ENCODE measurements around the gene B3GNT7.
A peak's percentile ranks its signal among the peaks of the same experiment; 100 is the strongest.

Gene B3GNT7

DNA sequence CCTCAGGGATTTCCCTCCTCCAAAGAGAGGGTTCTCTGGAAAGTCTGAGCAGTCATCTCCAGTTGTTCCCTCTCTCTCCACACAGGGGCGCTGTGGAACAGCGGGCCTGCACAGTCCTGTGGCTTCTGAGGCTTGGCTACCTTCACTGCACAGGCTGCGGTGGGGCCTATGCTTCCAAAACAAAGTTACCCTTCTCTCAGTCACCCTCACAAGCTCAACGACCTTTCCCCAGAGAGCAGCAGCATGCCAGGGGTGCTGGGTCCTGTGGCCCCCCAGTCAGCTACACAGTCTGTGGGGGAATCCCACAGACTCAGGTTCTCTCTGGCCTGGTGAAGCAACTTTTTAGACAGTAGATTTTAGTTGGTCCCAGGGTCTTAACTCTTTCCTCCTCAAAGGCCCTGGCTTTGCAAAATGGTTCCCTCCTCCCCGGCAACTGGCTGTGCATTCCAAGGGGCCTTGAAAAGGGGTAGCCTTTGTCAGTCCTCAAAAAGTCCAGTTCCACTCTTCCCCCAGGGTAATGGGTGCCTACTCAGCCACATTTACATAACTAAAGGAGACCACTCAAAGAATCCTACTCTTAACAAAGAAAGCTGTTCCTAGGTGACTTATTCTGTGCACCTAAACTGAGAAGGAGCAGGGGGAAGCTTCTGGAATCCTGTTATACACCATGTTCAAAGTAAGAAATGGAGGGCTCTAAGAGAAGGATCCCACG is 14.9 kb downstream of the B3GNT7 start:
- TF ChIP-seq ZFX (IDR thresholded peaks at IDR 0.05), result no peak
- TF ChIP-seq, protein P1, sequence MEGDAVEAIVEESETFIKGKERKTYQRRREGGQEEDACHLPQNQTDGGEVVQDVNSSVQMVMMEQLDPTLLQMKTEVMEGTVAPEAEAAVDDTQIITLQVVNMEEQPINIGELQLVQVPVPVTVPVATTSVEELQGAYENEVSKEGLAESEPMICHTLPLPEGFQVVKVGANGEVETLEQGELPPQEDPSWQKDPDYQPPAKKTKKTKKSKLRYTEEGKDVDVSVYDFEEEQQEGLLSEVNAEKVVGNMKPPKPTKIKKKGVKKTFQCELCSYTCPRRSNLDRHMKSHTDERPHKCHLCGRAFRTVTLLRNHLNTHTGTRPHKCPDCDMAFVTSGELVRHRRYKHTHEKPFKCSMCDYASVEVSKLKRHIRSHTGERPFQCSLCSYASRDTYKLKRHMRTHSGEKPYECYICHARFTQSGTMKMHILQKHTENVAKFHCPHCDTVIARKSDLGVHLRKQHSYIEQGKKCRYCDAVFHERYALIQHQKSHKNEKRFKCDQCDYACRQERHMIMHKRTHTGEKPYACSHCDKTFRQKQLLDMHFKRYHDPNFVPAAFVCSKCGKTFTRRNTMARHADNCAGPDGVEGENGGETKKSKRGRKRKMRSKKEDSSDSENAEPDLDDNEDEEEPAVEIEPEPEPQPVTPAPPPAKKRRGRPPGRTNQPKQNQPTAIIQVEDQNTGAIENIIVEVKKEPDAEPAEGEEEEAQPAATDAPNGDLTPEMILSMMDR (conservative IDR thresholded peaks at IDR 0.05), result peak; percentile 40
- no peak overlapping the region for H3K27ac ChIP-seq

DNA sequence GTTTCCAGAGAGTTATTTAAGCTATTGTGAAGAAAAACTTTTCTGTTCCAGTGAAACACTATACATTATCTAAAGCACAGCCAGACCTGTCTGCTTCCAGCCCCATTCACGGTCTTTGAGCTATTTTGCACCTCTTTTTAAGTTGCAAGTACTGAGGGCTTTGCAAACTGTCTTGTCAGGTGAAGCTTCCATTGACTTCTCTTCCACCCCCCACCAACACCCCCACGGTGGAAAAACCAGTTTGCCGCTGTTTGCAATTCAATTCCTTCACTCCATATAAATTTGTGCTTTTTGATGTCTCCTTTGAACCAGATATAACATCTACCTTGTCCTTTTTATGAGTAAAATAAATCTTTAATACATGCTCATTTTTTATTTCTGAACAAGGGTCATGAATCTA is 15.7 kb downstream of the B3GNT7 start:
- TF ChIP-seq, protein P1 (conservative IDR thresholded peaks at IDR 0.05), result no peak
- TF ChIP-seq ZFX (IDR thresholded peaks at IDR 0.05), result no peak
- no peak overlapping the region for H3K27ac ChIP-seq

DNA sequence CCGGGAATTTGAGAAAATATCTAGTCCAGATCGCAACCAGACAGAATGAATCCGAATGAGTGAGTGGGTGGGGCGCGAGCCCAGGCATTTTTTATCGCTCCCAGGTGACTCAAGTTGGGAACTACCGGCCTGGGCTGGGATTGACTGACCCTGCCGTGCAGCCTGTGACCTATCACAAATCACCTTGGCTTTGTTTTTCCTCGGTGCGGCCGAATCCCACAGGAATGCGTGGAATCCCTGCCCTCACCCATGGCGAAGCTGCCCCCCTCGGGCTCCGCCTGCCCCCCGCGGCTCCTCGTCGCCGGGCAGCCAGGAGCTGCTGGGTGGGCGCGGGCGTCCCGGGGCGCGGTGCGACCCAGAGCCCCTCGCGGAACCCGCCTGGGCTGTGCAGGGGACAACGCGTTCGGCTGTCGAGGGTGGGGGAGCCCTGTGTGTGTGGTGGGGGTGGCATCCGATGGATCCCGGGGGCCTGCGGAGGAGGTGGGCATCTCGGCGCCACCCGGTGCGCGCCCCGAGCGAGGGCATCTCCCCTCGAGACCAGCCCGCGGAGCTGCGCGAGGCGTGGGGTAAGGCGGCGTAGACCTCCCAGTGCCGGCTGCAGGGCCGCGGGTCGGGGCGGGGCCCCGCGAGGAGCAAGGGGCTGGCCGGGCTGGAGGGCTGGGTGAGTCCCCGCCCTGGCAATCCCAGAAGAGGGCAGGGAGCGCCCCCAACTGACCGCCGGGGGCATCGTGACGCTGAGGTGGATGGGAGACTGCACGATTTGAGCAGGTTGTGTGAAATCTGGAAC is 16.5 kb downstream of the B3GNT7 start:
- no peak for TF ChIP-seq ZFX (IDR thresholded peaks at IDR 0.05)
- TF ChIP-seq, protein P1 (conservative IDR thresholded peaks at IDR 0.05), result peak; percentile 70
- H3K27ac ChIP-seq, result peak overlapping the region; percentile 11; the same call in 1 of the 2 replicates

DNA sequence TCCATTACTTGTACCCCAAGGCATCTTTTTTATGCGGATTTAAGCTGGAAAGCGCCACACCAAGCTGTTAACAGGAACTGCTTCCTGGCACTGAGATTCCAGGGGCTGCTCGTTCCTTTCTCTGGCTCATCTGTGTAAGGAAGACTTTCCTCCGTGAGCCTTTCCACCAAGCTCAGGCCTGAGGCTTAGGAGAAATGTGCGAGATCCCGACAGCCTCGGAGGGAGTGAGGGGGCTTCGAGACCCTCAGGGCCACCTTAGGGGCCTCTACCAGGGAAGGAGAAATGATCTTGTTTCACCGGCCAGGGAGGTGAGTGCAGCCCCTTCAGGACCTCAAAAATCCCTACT is 17.1 kb downstream of the B3GNT7 start:
- H3K27ac ChIP-seq, result no peak overlapping the region; the same call in 1 of the 2 replicates
- no peak for TF ChIP-seq ZFX (IDR thresholded peaks at IDR 0.05)
- TF ChIP-seq, protein P1 (conservative IDR thresholded peaks at IDR 0.05), result no peak; the same call in 1 of the 2 replicates

DNA sequence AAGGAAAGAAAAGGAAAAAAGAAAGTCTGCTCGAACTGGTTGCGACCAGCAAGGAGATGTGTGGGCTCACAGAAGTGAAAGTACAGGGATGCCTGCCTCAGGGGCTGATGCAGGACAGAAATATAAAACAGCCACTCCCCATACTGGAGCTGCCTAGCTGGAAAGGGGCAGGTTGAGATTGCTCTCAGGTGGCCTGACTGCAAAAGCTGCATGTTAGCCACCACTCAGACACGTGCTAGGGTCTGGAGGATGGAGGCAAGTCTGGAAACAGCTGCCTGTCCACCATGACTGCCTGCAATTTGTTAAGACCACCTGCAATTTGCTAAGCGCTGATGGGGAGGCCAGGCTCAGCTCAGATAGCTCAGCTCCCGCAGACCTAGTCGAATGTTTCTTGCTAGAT is 17.9 kb downstream of the B3GNT7 start:
- TF ChIP-seq, protein P1 (conservative IDR thresholded peaks at IDR 0.05), result no peak
- no peak for TF ChIP-seq ZFX (IDR thresholded peaks at IDR 0.05)
- H3K27ac ChIP-seq, result no peak overlapping the region

DNA sequence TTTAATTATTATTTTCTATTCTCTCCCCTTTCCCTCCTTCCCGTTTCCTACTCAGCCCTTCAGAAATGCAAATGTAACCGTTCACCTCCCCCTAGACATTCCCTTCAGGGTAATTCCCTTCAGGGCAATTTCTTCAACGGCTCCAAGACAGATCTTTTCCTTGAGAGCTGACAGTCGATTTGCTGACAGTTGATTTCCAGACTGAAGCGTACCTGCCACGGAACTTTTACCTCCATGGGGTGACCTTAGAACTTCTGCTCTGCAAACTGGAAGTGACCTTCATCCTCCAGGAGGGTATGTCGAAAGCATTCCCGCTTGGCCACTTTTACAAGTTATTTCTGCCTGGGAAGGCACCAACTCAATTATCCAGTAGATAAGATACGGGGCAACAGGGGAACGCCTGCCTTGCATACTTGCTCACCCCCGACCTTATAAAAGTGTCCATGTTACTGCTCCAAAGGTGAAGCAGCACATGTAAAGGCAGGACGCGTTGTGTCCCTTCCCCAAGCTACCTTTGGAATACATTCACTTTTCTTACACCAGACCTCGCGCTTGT is 18.5 kb downstream of the B3GNT7 start:
- TF ChIP-seq, protein P1 (conservative IDR thresholded peaks at IDR 0.05), result no peak
- TF ChIP-seq ZFX (IDR thresholded peaks at IDR 0.05), result no peak
- H3K27ac ChIP-seq, result no peak overlapping the region

DNA sequence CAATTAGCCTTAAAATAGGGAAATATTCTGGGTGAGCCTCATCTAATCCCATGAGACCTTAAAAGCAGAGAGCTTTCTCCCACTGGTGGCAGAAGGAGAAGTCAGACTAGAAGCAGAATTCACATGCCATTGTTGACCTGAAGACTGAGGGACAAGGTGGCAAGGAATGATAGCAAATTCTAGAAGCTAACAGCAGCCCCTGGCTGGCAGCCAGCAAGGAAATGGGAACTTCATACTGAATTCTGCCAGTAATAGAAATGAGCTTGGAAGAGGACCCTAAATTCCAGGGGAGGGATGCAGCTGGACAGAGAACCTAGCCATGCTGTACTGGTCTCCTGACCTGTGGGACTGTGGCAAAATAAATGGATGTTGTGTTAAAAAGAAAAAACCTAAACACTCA is 19.5 kb downstream of the B3GNT7 start:
- TF ChIP-seq, protein P1 (conservative IDR thresholded peaks at IDR 0.05), result no peak
- H3K27ac ChIP-seq, result no peak overlapping the region
